GM23338 (cell line): ENCODE data around the gene MTHFD1L.

ENCODE experiments used
- CTCF ChIP-seq, 2 experiments: fragments of 200-600 bp in 1 of 2; sonication (generic) in 1 of 2; conservative IDR thresholded peaks; 2 replicates each; pipeline versions ENCODE4 v1.5.1 to v1.6.1; 2016 to 2017; ENCODE audit warnings: antibody characterized with exemption in 2 of 2, low read depth in 2 of 2, mild to moderate bottlenecking in 2 of 2, moderate library complexity in 1 of 2
- EZH2 ChIP-seq: fragments of 200-600 bp; sonication (generic); IDR thresholded peaks from one replicate; pipeline ENCODE4 v1.8.0; 2017; ENCODE audit warnings: antibody characterized with exemption, mild to moderate bottlenecking, low read depth; ENCODE audit not compliant: unreplicated experiment

GRCh38 chr6:150936021-150936555 lies 70.6 kb downstream of the MTHFD1L start:
- no peak for TF ChIP-seq CTCF (conservative IDR thresholded peaks at IDR 0.05; ENCODE audit: low read depth in 2 of 2)
- TF ChIP-seq EZH2, result no peak
